Measurements from ENCODE around the gene SLC9A7. TPM values are rescaled to one million over a fixed set of nuclear protein-coding genes. Genes with fewer than 3 reads are reported as not detected.

The SLC9A7 gene
- total RNA-seq, 2 donors from 2014 or later = 1.4 to 2.2 TPM

DNA sequence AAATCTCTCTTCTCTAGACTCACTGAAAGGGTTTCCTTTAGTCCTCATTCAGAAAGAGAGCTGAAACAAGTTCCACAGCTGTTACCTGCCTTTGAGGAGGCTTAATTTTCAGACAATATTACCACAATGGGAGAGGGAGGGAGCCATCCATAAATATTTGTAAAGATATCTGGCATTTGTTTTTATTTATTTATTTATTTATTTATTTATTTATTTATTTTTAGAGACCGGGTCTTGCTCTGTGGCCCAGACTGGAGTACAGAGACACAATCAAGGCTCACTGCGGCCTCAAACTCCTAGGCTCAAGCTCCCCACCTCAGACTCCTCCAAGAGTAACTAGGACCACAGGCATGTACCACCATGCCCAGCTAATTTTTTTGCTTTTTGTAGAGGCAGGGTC, 80.7 kb downstream of the SLC9A7 start:
- H3K9me3 ChIP-seq = no peaks in the 10 kb centered on the region
- no peak for TF ChIP-seq CTCF (IDR thresholded peaks at IDR 0.05)
- H3K4me3 ChIP-seq = no peak overlapping the region
- intact Hi-C loops (cut with DNase I) = no loop called here
- no peaks in the 10 kb centered on the region for H3K27me3 ChIP-seq
- H3K9ac ChIP-seq (ENCODE audit: low read depth in 2 of 2, low read length in 2 of 2) = no peak overlapping the region
- H3K27ac ChIP-seq = no peak overlapping the region
- H3K36me3 ChIP-seq = no peaks in the 10 kb centered on the region
- DNase-seq = no peak
- H3K4me1 ChIP-seq = no peaks in the 10 kb centered on the region

DNA sequence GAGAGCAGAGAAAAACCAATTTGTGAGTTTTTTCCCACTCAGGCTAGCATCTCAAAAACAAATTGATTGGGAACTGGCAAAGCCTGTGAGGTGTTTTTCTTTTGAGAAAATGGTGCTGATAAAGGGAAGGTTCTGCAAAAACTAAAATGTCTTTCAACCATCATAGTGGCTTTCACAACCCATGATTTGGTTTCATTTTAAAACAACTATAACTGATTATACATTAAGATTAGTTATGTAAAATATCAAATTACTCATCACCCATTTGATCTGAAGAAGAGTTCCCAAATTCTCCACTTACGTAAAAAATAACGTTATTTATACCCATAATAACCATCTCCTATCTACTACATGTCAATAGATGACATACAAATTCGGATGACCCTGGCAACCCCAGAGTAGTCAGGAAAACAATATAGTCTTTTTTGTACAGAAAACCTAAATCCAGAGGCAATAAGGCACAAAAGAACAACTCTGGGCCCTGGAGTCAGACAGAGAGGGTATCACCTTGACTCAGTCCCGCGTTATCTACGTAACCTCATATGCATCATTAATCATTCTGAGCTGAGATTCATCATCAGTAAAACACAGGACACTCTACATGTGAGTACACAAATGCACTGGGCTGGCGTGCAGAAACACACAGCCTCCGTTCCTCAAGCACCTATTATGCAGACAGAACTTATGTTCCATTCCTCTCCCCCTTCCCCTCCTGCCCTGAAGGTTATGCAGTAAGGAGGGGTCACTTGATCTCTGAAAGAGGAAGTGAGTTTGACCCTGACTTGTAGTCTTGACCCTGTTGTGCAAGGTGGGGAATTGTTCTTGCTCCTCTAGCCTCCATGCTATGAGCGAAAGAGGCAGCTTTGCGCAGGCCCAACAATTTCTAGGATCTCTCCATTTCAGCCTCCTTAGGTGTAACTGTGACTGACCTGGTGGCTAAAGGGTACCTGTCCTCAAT, 82.2 kb downstream of the SLC9A7 start:
- no peak overlapping the region for H3K9ac ChIP-seq (ENCODE audit: low read depth in 2 of 2, low read length in 2 of 2)
- H3K4me3 ChIP-seq = no peak overlapping the region
- intact Hi-C loops (cut with DNase I) = no loop called here
- no peaks in the 10 kb centered on the region for H3K36me3 ChIP-seq
- TF ChIP-seq CTCF (IDR thresholded peaks at IDR 0.05) = no peak
- no peak overlapping the region for H3K27ac ChIP-seq
- no peaks in the 10 kb centered on the region for H3K4me1 ChIP-seq
- H3K27me3 ChIP-seq = no peaks in the 10 kb centered on the region
- no peak for DNase-seq
- H3K9me3 ChIP-seq = no peaks in the 10 kb centered on the region

GRCh38 chrX:46673620-46674359, 85.1 kb downstream of the SLC9A7 start:
- intact Hi-C loops (cut with DNase I) = no loop called here
- DNase-seq = no peak
- no peak overlapping the region for H3K27ac ChIP-seq
- no peaks in the 10 kb centered on the region for H3K36me3 ChIP-seq
- no peak overlapping the region for H3K9ac ChIP-seq (ENCODE audit: low read depth in 2 of 2, low read length in 2 of 2)
- no peaks in the 10 kb centered on the region for H3K4me1 ChIP-seq
- H3K9me3 ChIP-seq = no peaks in the 10 kb centered on the region
- no peak for TF ChIP-seq CTCF (IDR thresholded peaks at IDR 0.05)
- H3K27me3 ChIP-seq = no peaks in the 10 kb centered on the region
- H3K4me3 ChIP-seq = no peak overlapping the region

DNA sequence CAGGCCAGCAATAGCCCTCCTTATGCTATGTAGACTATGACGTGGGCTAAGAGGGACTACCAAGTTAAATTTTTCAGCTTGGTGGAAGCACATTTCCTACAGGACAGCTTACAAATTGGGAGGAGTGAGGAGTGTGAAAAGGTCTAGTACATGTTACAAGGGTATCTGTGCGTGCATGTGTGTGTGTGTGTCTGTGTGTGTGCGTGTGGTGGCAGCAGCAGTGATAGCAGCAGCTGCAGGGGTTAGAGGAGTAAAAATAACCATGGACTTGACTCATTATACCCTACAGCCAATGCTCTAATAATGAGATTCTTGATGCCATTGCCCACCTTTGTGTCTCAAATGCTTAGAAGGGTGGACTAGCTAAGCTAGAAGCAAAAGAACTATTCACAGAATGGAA, 88.6 kb downstream of the SLC9A7 start:
- Histone ChIP-seq H3K9ac (ENCODE audit: low read depth in 2 of 2, low read length in 2 of 2) (no peak overlapping the region), H3K27ac (no peak overlapping the region), H3K4me3 (no peak overlapping the region), H3K4me1 (no peaks in the 10 kb centered on the region), H3K27me3 (no peaks in the 10 kb centered on the region), H3K36me3 (no peaks in the 10 kb centered on the region), H3K9me3 (no peaks in the 10 kb centered on the region)
- intact Hi-C loops (cut with DNase I) = no loop called here
- DNase-seq = no peak
- no peak for TF ChIP-seq CTCF (IDR thresholded peaks at IDR 0.05)

DNA sequence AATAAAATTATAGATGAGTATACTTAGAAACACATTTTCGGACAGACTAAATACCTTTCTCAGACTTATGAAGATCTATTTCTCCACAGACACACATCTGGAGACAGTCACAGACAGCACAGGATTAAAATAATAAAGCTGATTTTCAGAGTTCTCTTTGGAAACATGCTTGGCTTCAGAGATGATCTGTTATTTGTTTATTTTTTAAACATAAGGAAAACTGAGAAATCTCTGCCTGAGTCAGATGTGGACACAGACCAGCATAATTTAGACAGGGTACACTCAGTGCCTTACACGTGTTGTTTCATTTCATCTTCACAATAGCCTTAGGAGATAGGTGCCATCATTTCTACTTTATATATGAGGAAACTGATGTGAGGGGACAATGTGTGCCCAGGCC, 92.1 kb downstream of the SLC9A7 start:
- H3K9ac ChIP-seq (ENCODE audit: low read depth in 2 of 2, low read length in 2 of 2) = no peak overlapping the region
- H3K27ac ChIP-seq = no peak overlapping the region
- no peak for TF ChIP-seq CTCF (IDR thresholded peaks at IDR 0.05)
- DNase-seq = no peak
- H3K9me3 ChIP-seq = no peaks in the 10 kb centered on the region
- H3K4me3 ChIP-seq = no peak overlapping the region
- intact Hi-C loops (cut with DNase I) = no loop called here
- no peaks in the 10 kb centered on the region for H3K27me3 ChIP-seq
- H3K4me1 ChIP-seq = no peaks in the 10 kb centered on the region
- no peaks in the 10 kb centered on the region for H3K36me3 ChIP-seq
